ENCODE results near the gene LPIN1.

The LPIN1 gene

GRCh38 chr2:11748861-11749645 lies 2.6 kb downstream of the LPIN1 start:
- in situ Hi-C loops (cut with MboI; ENCODE audit: low pct_unique_long_range_greater_than_20kb, low sequenced_read_pairs, unreplicated experiment) = no loop called here
- no peak for DNase-seq (ENCODE audit: low spot score)
- no peak for TF ChIP-seq CTCF (IDR thresholded peaks at IDR 0.05; ENCODE audit: extremely low read depth, insufficient read depth, missing control alignments)

DNA sequence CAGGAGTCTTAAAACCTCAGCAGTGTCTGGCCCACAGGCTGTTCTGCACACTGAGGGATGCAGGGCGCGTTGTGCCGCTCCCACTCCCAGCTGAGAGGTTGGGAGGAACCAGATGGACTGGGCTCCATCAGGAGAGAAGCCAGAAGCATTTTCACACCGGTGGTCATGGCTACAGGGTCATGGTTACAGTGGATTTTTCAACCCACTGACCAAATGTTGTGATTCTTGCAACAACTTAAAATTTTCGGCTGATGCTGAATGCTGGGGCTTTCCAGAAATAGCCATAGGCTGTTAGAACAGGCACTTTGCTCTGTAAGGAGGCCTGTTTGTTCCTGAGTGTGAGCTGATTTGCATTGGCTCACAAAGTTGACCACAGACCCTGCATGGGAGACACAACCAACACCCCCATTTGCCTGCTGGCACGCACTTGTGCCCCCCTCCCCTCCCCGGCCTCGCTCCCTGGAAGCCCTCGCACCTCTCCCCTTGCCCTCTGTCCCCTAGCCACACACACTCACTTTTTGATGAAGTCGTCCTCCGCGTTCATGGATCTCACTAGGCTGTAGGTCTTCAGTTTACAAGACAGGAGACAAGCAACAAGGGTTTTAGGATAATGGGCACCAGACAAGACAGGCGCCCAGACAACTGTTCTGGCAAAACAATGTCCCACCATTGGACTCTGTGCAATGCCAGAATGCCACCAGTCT lies 3.4 kb downstream of the LPIN1 start:
- in situ Hi-C loops (cut with MboI; ENCODE audit: low pct_unique_long_range_greater_than_20kb, low sequenced_read_pairs, unreplicated experiment) = no loop called here
- no peak for TF ChIP-seq CTCF (IDR thresholded peaks at IDR 0.05; ENCODE audit: extremely low read depth, insufficient read depth, missing control alignments)
- DNase-seq (ENCODE audit: low spot score) = peak; percentile 55

DNA sequence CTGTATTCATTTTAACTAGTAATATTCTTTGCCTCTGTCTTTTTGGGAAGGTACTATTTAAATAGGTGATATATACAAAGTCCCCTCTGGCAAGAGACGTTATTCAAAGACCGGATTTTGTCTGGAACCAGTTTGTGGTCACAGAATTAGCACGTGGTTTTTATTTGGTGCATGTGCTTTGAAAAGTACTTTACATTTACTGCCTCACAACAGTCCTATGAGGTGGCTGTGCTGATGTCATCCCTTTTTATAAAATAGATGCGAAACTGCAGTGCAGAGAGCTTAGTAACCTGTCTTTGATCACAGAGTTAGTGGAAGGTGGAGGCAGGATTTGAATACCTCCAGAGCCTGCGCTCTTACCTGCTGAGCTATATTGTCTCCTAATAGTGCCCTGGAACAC lies 4.0 kb downstream of the LPIN1 start:
- peak; percentile 74 for DNase-seq (ENCODE audit: low spot score)
- no peak for TF ChIP-seq CTCF (IDR thresholded peaks at IDR 0.05; ENCODE audit: extremely low read depth, insufficient read depth, missing control alignments)
- in situ Hi-C loops (cut with MboI; ENCODE audit: low pct_unique_long_range_greater_than_20kb, low sequenced_read_pairs, unreplicated experiment) = no loop called here

GRCh38 chr2:11750917-11751316 lies 4.5 kb downstream of the LPIN1 start:
- in situ Hi-C loops (cut with MboI; ENCODE audit: low pct_unique_long_range_greater_than_20kb, low sequenced_read_pairs, unreplicated experiment) = no loop called here
- no peak for TF ChIP-seq CTCF (IDR thresholded peaks at IDR 0.05; ENCODE audit: extremely low read depth, insufficient read depth, missing control alignments)
- DNase-seq (ENCODE audit: low spot score) = no peak

DNA sequence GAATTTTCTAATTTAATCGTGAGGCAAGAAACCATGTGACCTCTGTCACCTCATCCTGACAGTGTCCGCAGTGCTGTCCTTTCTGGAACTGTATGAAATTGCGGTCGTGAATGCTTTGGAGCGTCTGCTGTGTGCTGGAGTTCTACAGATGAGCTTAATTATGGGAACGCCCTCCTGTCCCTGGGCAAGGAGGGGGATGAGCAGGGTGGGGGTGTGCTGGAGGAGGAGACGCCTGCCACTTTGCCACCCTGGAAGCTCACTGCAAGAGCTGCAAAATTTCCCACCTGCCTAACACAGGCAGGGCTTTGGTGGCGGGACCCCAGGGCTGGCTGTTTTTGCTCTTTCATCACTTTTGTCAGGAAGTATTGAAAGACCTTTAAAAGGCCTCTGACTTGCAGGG lies 6.5 kb downstream of the LPIN1 start:
- TF ChIP-seq CTCF (IDR thresholded peaks at IDR 0.05; ENCODE audit: extremely low read depth, insufficient read depth, missing control alignments) = no peak
- in situ Hi-C loops (cut with MboI; ENCODE audit: low pct_unique_long_range_greater_than_20kb, low sequenced_read_pairs, unreplicated experiment) = no loop called here
- DNase-seq (ENCODE audit: low spot score) = no peak

DNA sequence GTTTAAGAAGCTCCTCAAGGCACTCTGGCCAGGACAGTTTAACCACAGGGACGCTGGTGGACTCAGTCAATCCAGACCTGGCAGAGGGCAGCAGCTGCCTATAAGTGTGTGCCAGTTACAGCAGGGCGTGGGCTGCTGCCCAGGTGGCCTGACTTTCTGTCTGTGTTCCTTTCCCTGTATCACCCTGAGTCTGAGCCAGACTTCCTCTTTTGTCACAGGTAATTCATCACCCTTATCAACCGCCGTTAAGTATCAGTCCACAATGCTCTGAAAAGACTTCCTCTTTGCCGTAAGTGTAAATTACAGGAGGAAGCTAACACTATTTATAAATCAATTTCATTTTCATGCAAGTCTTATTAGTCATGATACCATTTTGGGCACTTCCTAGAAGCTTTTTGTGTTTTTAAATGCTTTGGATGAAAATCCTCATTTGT lies 7.0 kb downstream of the LPIN1 start:
- DNase-seq (ENCODE audit: low spot score) = peak; percentile 82
- in situ Hi-C loops (cut with MboI; ENCODE audit: low pct_unique_long_range_greater_than_20kb, low sequenced_read_pairs, unreplicated experiment) = no loop called here
- no peak for TF ChIP-seq CTCF (IDR thresholded peaks at IDR 0.05; ENCODE audit: extremely low read depth, insufficient read depth, missing control alignments)
